Measurements from ENCODE around the gene UQCRC2.
"Not testable (repeated sequence)": the region's sequence is repeated elsewhere in the genome, so short reads cannot be mapped to it uniquely, and the experiment has no call there.

UQCRC2 gene

GRCh38 chr16:21982108-21982507 lies 28.9 kb downstream of the UQCRC2 start:
- no peak for DNase-seq (ENCODE audit: low read depth in 2 of 2)

GRCh38 chr16:21984062-21984461 lies 30.9 kb downstream of the UQCRC2 start:
- no peak for DNase-seq (ENCODE audit: low read depth in 2 of 2)

GRCh38 chr16:21985524-21985923 lies 32.4 kb downstream of the UQCRC2 start:
- no peak for DNase-seq (ENCODE audit: low read depth in 2 of 2)

DNA sequence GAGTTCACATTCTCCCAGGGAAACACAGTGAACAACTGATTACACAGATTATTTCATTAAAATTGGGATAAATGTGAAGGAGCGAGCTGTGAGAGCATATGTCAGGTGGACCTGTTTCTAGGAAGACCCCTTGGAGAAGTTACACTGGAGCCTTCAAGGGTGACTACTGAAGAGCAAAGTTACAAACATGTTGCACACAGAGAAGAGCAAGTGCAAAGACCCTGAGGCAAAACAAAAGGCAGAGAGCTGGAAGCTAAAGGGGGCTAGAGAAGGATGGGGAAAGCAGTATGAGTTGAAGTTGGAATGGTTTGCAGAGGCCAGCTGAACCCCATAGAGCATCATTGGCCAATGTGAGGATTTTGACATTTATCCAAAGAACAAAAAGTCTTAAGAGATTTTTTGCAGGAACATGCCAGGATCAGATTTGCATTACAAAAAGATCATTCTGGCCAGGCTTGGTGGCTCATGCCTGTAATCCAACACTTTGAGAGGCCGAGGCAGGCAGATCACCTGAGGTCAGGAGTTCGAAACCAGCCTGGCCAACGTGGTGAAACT lies 33.6 kb downstream of the UQCRC2 start:
- DNase-seq (ENCODE audit: low read depth in 2 of 2): no peak

- no peak for DNase-seq (ENCODE audit: low read depth in 2 of 2)
Observed at GRCh38 chr16:21987498-21987897, 34.3 kb downstream of the UQCRC2 start.

GRCh38 chr16:21989133-21989532 lies 36.0 kb downstream of the UQCRC2 start:
- DNase-seq (ENCODE audit: low read depth in 2 of 2): no peak

DNA sequence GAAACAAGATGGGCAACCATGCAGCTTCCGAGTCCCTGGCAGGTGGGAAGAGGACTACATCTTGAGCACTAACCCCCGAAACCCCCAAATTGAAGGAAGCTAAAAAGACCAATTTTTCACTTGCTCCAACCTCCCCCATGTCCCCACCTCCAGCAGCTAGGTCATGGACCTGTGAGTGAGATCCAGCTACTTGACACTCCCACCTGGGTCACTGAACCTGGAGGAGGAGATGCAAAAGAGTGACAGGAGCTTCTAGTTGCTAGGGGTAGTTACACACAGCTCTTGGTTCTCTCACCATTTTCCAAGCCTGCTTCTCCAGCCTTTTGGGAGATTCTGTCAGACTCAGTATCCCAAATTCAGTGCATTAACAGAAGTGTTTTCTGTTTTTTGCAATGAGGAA lies 36.6 kb downstream of the UQCRC2 start:
- DNase-seq (ENCODE audit: low read depth in 2 of 2): no peak

- no peak for DNase-seq (ENCODE audit: low read depth in 2 of 2)
Observed at GRCh38 chr16:21990381-21990944, 37.3 kb downstream of the UQCRC2 start.

DNA sequence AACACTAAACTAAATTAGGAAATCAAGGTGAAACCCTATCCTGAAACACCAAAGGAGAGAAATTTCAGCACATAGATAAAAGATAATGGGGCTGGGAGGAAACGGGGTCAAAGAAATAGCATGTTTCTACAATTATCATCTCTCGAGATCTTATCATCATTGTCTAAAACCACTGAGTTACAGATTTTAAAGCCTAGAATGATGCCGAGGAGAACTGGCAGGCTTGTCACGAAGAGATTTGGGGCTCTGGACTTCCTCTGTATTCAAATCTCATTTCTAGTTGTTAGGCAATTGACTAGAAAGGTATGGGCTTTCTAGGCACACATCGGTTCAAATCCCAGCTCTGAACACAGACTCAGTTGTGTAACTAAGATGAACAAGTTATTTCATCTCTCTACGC lies 38.5 kb downstream of the UQCRC2 start:
- DNase-seq (ENCODE audit: low read depth in 2 of 2): no peak

- DNase-seq (ENCODE audit: low read depth in 2 of 2): no peak
Observed at GRCh38 chr16:21994856-21995465, 41.8 kb downstream of the UQCRC2 start.

DNA sequence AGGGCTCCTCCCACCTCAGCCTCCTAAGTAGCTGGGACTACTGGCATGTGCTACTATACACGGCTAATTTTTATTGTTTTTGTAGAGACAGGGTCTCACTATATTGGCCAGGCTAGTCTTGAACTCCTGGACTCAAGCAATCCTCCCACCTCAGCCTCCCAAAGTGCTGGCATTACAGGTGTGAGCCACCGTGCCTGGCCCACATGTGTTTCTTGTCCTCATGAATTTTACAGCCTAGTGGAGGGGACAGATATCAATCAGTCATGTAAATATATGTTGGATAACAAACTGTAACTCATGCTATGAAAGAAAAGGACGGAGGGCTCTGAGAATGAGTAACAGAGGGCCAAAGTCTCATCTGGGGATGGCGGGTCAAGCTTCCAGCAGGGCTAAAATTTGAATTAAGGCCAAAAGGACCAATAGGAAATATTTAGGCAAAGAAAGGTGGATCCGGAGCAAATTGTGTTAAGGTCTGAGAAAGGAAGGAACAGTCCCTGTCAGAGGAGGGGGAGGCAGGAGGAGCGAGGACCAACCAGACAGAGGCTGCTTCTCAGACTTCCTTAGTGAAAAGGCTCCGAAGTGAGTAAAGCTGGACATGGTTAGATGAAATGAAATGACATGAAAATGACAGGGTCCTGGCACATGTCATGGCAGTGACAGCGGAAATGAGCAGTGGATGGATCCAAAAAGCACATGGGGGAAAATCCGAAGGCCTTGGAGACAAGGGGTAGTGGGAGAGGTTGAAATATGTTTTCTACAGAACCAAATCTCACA lies 43.9 kb downstream of the UQCRC2 start:
- no peak for DNase-seq (ENCODE audit: low read depth in 2 of 2)

DNA sequence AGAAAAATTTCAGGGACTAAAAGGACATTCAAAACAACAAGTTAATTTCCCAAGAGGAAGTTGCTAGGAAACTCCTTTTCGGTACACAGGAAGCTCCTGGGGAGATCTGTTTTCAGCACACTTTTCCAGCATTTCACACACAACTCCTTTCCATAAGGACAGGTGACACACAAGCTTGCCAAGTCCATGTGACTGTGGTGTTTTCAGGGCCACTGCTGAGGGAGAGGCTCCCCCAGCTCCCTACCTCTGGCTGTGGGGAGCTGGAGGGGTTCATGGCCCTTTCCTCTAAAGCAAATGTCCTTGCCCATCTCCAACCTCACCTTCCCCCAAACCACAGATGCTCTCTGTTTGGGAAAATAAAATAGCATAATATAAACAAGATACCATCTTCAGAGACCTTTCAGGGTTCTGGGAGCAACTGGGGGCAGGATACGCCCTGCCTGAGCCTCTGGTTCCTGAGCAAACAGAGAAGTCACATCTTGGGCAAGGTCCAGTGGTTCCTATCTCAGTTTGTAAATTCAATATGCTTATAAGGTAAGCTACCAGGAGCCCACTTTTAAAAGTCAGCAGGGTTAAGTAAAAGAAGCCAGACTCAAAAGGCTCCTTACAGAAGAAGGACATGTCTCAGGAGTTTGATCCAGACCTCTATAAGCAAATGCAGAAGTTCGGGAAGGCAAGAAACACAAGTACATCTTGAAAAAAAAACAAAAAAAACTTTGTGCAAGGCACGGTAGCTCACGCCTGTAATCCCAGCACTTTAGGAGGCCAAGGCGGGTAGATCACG lies 44.7 kb downstream of the UQCRC2 start:
- no peak for DNase-seq (ENCODE audit: low read depth in 2 of 2)

- DNase-seq (ENCODE audit: low read depth in 2 of 2): no peak
Observed at GRCh38 chr16:22001591-22001990, 48.4 kb downstream of the UQCRC2 start.

- not testable (repeated sequence) for DNase-seq (ENCODE audit: low read depth in 2 of 2)
Observed at GRCh38 chr16:22002047-22002446, 48.9 kb downstream of the UQCRC2 start.

GRCh38 chr16:22003195-22003594 lies 50.0 kb downstream of the UQCRC2 start:
- DNase-seq (ENCODE audit: low read depth in 2 of 2): no peak

- DNase-seq (ENCODE audit: low read depth in 2 of 2): no peak
Observed at GRCh38 chr16:22004341-22004740, 51.2 kb downstream of the UQCRC2 start.

- DNase-seq (ENCODE audit: low read depth in 2 of 2): no peak
Observed at GRCh38 chr16:22005746-22006145, 52.6 kb downstream of the UQCRC2 start.

DNA sequence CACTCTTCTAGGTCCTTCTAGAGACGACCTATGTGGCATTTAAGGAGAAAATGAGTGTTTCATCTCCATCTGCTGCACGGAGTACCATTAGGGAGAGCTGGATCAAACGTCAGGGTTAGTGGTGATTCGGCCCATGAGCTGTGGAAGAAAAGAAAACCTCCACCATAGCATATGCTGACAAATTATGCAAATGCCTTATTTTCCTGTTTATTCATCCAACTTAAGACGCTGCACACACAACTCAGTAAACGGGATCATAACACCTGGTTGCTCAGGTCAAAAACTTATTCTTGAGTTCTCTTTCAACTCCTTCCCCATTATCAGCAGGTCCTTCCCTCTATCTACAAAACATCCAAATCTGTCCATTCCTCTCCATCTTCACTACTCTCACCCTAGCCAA lies 53.5 kb downstream of the UQCRC2 start:
- DNase-seq (ENCODE audit: low read depth in 2 of 2): no peak

DNA sequence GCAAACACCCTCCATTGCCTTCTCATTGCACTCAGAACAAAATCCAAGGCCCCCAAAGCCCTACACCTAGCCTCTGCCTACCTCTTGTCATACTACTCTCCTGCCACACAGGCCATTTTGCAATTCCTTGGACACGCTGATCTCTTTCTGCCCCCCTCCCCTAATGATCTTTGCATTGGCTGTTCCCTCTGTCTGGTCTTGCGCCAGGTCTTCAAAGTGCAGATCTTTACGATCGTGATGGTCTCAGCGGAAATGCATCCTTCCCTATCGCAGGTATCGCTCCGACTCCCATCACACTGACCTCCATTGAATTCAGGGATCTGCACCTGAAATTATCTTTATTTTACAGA lies 54.0 kb downstream of the UQCRC2 start:
- DNase-seq (ENCODE audit: low read depth in 2 of 2): no peak

- DNase-seq (ENCODE audit: low read depth in 2 of 2): peak; percentile 56 to 61
Observed at GRCh38 chr16:22007509-22008214, 54.5 kb downstream of the UQCRC2 start, which contains the start of gene MOSMO. Gene MOSMO (plus strand): TSS chr16:22008111. CDS start chr16:22008302, 191 bp downstream.
